IMR-90 (cell line): Measurements from ENCODE around the gene STYXL1. TPM values are rescaled to one million over a fixed set of nuclear protein-coding genes. Genes with fewer than 3 reads are reported as not detected.

Source experiments
- ATAC-seq: fragments of 200-7000 bp; cut with Tn5 transposase; 2 replicates; pipeline ENCODE4 v1.9.1; 2020; ENCODE audit warnings: low read depth, mild to moderate bottlenecking, moderate library complexity
- BruUV-seq: library from RNA; stranded (reverse); fragments of 400-500 nt; replicated peaks from 2 replicates; lab custom pipeline; 2021; lab: Mats Ljungman, UMichigan
- CTCF ChIA-PET: fragments of 300-600 bp; formaldehyde crosslinking; extraction: SDS; loops from one replicate; lab custom pipeline; 2021; ENCODE audit warnings: antibody characterized with exemption; lab: Yijun Ruan, JAX
- POLR2A ChIA-PET: fragments of 300-600 bp; sonication (Branson Sonifier 250); formaldehyde crosslinking; loops from one replicate; lab custom pipeline; 2022; ENCODE audit warnings: antibody characterized with exemption; ENCODE audit not compliant: unreplicated experiment; lab: Charles Lee
- DNase-seq: peaks from one replicate; pipeline ENCODE4 v3.0.0; 2013
- H2AFZ ChIP-seq: replicated peaks from 2 replicates; pipeline ENCODE3; 2013; ENCODE audit warnings: low read length, mild to moderate bottlenecking; ENCODE audit not compliant: poor library complexity
- H2AK5ac ChIP-seq: 2 replicates; pipeline ENCODE4 v1.6.1; 2013; ENCODE audit warnings: low read depth, low read length, inconsistent platforms
- H2AK9ac ChIP-seq: replicated peaks from 2 replicates; pipeline ENCODE3; 2013; ENCODE audit warnings: mild to moderate bottlenecking, low read depth, low read length, moderate library complexity; ENCODE audit not compliant: poor library complexity
- H2BK120ac ChIP-seq: 2 replicates; pipeline ENCODE4 v1.6.1; 2013; ENCODE audit warnings: low read depth, low read length, inconsistent platforms
- H2BK15ac ChIP-seq: 3 replicates; pipeline ENCODE4 v1.6.1; 2013; ENCODE audit warnings: low read depth, low read length, inconsistent platforms
- H2BK20ac ChIP-seq: 2 replicates; pipeline ENCODE4 v1.6.1; 2013; ENCODE audit warnings: low read depth, mild to moderate bottlenecking, inconsistent platforms, low read length, moderate library complexity
- H2BK5ac ChIP-seq: 2 replicates; pipeline ENCODE4 v1.6.1; 2013; ENCODE audit warnings: mild to moderate bottlenecking, low read depth, low read length, inconsistent platforms; ENCODE audit not compliant: poor library complexity, severe bottlenecking
- H3K14ac ChIP-seq: replicated peaks from 2 replicates; pipeline ENCODE4 v1.6.1; 2013; ENCODE audit warnings: low read depth, low read length, inconsistent platforms
- H3K18ac ChIP-seq: 2 replicates; pipeline ENCODE4 v1.6.1; 2013; ENCODE audit warnings: low read depth, low read length, control low read depth
- H3K23ac ChIP-seq: 2 replicates; pipeline ENCODE4 v1.6.1; 2013; ENCODE audit warnings: low read depth, low read length, inconsistent platforms
- H3K27ac ChIP-seq: 2 replicates; pipeline ENCODE4 v1.5.1; 2013; ENCODE audit warnings: mild to moderate bottlenecking, control low read depth, low read length; ENCODE audit not compliant: insufficient read depth
- H3K27me3 ChIP-seq: 2 replicates; pipeline ENCODE4 v1.6.1; 2013; ENCODE audit warnings: low read length; ENCODE audit not compliant: control insufficient read depth, insufficient read depth
- H3K36me3 ChIP-seq: 2 replicates; pipeline ENCODE4 v1.6.1; 2013; ENCODE audit warnings: low read length, mixed read lengths; ENCODE audit not compliant: control insufficient read depth, insufficient read depth
- H3K4ac ChIP-seq: 2 replicates; pipeline ENCODE4 v1.6.1; 2013; ENCODE audit warnings: low read depth, low read length, inconsistent platforms
- H3K4me1 ChIP-seq: 2 replicates; pipeline ENCODE4 v1.6.1; 2013; ENCODE audit warnings: low read length, mixed read lengths; ENCODE audit not compliant: control insufficient read depth, insufficient read depth
- H3K4me2 ChIP-seq: 2 replicates; pipeline ENCODE4 v1.6.1; 2013; ENCODE audit warnings: low read depth, mild to moderate bottlenecking, control low read depth, low read length, moderate library complexity
- H3K4me3 ChIP-seq: 2 replicates; pipeline ENCODE4 v1.5.1; 2013; ENCODE audit warnings: low read depth, mild to moderate bottlenecking, control low read depth, low read length, moderate library complexity; ENCODE audit not compliant: insufficient read depth
- H3K56ac ChIP-seq: 2 replicates; pipeline ENCODE4 v1.6.1; 2013; ENCODE audit warnings: low read length, inconsistent platforms; ENCODE audit not compliant: insufficient read depth; ENCODE audit errors: extremely low read depth
- H3K79me1 ChIP-seq, 2 experiments: 2 replicates each; pipeline ENCODE4 v1.6.1; 2013; ENCODE audit warnings: low read length in 2 of 2, inconsistent platforms in 1 of 2, low read depth in 1 of 2
- H3K9ac ChIP-seq: 2 replicates; pipeline ENCODE4 v1.6.1; 2013; ENCODE audit warnings: low read depth, low read length, control low read depth
- H3K9me1 ChIP-seq: 2 replicates; pipeline ENCODE4 v1.6.1; 2013; ENCODE audit warnings: low read length, inconsistent platforms; ENCODE audit not compliant: insufficient read depth
- H3K9me3 ChIP-seq: 2 replicates; pipeline ENCODE4 v1.6.1; 2013; ENCODE audit warnings: low read length; ENCODE audit not compliant: control insufficient read depth, insufficient read depth
- H4K20me1 ChIP-seq: 2 replicates; pipeline ENCODE4 v1.6.1; 2013; ENCODE audit warnings: low read length, inconsistent platforms; ENCODE audit not compliant: insufficient read depth
- H4K5ac ChIP-seq: 2 replicates; pipeline ENCODE4 v1.6.1; 2013; ENCODE audit warnings: mild to moderate bottlenecking, low read depth, low read length, control low read depth
- H4K8ac ChIP-seq, 2 experiments: 2 replicates each; pipeline ENCODE4 v1.6.1; 2013; ENCODE audit warnings: low read depth in 2 of 2, low read length in 2 of 2, control low read depth in 1 of 2, inconsistent platforms in 1 of 2
- H4K91ac ChIP-seq: 2 replicates; pipeline ENCODE4 v1.6.1; 2013; ENCODE audit warnings: low read depth, low read length, inconsistent platforms; ENCODE audit not compliant: insufficient read depth
- BHLHE40 ChIP-seq: fragments of 150-350 bp; IDR thresholded peaks from 2 replicates; pipeline ENCODE4 v1.6.1; 2016; ENCODE audit warnings: mild to moderate bottlenecking, low read depth, low read length
- CHD1 ChIP-seq: IDR thresholded peaks from 2 replicates; pipeline ENCODE4 v1.6.1; 2012; ENCODE audit warnings: low read depth, low read length, improper control_type of control experiment
- MAFK ChIP-seq: IDR thresholded peaks from 2 replicates; pipeline ENCODE4 v1.6.1; 2012; ENCODE audit warnings: low read depth, low read length, improper control_type of control experiment
- MXI1 ChIP-seq: IDR thresholded peaks from 2 replicates; pipeline ENCODE4 v1.6.1; 2012; ENCODE audit warnings: low read depth, mild to moderate bottlenecking, low read length, moderate library complexity, borderline replicate concordance
- NFE2L2 ChIP-seq: fragments of 150-350 bp; IDR thresholded peaks from 2 replicates; pipeline ENCODE4 v1.6.1; 2016; ENCODE audit warnings: low read depth, mild to moderate bottlenecking, low read length
- RCOR1 ChIP-seq: IDR thresholded peaks from 2 replicates; pipeline ENCODE4 v1.6.1; 2012; ENCODE audit warnings: mild to moderate bottlenecking, low read length, improper control_type of control experiment; ENCODE audit not compliant: insufficient replicate concordance
- RFX5 ChIP-seq: IDR thresholded peaks from 2 replicates; pipeline ENCODE4 v1.8.0; 2012; ENCODE audit warnings: low read depth, mild to moderate bottlenecking, low read length, moderate library complexity
- SMC3 ChIP-seq: fragments of 150-350 bp; IDR thresholded peaks from 2 replicates; pipeline ENCODE4 v1.6.1; 2016; ENCODE audit warnings: low read depth, mild to moderate bottlenecking, antibody characterized with exemption, low read length, moderate library complexity
- WGBS, 2 experiments: methylation state at CpG; one replicate each; pipeline versions ENCODE4 v1.1.5 to v1.1.7; 2013; ENCODE audit warnings: missing lambda C conversion rate in 2 of 2; ENCODE audit not compliant: insufficient read length in 1 of 2; ENCODE audit errors: extremely low coverage in 2 of 2; 5-methylcytosine and 5-hydroxymethylcytosine counted together
- dilution Hi-C: fragments of 300-500 bp; cut with HindIII; formaldehyde crosslinking; loops from one replicate; pipeline ENCODE4 v1.14.3; 2018; ENCODE audit warnings: low sequenced_read_pairs; ENCODE audit not compliant: unreplicated experiment
- in situ Hi-C: fragments of 300-500 bp; cut with MboI; formaldehyde crosslinking; loops from 3 replicates; pipeline ENCODE4 v1.14.3; 2019; ENCODE audit warnings: low sequenced_read_pairs, inconsistent platforms, mixed read lengths
- intact Hi-C: fragments of 100-400 bp; cut with micrococcal nuclease; formaldehyde crosslinking; loops from 2 replicates; pipeline ENCODE4 v1.10.0; 2022
- polyA plus RNA-seq, 3 experiments: library from polyadenylated mRNA; depleted of rRNA; stranded (reverse); fragments of >200 nt; gene quantifications; 2 replicates each; pipeline ENCODE4 v1.2.3, GENCODE V29; 2012; ENCODE audit warnings: low replicate concordance in 1 of 3
- total RNA-seq: library from RNA; depleted of rRNA; stranded (reverse); fragments of >200 nt; gene quantifications from 2 replicates; pipeline ENCODE4 v1.2.3, GENCODE V29; 2012
- TF ChIP-seq, protein P1 (sequence below): fragments of 150-350 bp; IDR thresholded peaks from 2 replicates; pipeline ENCODE4 v1.6.1; 2016; ENCODE audit warnings: low read depth, mild to moderate bottlenecking, low read length, moderate library complexity, borderline replicate concordance
- TF ChIP-seq, protein P2 (sequence below): fragments of 150-350 bp; IDR thresholded peaks from 2 replicates; pipeline ENCODE4 v1.6.1; 2017; ENCODE audit warnings: mild to moderate bottlenecking, antibody characterized with exemption, low read length, low read depth

Gene STYXL1
- total and polyA plus RNA-seq, 2 of the 4 experiments (the other 2 are of a cell fraction) = 66.1 to 73.8 TPM

DNA sequence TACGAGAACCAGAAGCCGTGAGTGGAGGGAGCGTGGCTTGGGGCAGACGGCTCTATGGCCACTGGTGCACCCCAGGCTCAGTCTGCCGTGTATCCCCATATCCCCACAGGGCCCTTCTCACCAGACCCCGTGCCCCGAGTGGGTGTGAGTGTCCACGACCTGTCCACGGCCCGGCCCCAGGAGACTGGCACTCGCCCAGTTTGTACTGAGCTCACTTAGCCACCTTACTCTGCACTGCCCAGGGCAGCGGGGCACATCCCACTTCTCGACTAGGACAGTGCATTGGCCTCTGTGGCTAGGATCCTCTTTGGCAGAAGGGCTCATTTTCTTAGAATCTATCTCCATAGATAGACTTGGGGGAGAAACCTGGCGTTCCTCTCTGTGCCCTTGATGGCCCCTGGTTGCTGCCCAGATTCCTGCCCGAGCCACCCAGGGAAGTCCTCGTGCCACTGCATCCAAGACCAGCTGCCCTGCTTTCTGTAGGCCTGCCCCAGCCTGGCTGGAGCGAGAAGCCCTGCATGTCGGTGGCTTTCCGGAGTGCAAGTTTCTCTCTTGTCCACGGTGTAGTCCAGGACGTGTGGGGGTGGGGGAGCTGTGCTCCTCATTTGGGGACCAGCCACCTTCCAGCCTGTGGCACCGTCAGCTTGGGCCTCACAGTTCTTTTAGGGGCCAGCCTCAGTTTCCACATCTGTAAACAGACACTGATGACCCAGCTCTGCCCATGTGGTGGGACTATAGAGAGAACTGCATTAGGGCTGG, 65.3 kb downstream of the STYXL1 start:
- dilution Hi-C loops = no loop called here
- TF ChIP-seq RCOR1 = no peak
- no peak for TF ChIP-seq BHLHE40
- TF ChIP-seq, protein P1, sequence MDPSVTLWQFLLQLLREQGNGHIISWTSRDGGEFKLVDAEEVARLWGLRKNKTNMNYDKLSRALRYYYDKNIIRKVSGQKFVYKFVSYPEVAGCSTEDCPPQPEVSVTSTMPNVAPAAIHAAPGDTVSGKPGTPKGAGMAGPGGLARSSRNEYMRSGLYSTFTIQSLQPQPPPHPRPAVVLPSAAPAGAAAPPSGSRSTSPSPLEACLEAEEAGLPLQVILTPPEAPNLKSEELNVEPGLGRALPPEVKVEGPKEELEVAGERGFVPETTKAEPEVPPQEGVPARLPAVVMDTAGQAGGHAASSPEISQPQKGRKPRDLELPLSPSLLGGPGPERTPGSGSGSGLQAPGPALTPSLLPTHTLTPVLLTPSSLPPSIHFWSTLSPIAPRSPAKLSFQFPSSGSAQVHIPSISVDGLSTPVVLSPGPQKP = no peak
- no peak for TF ChIP-seq NFE2L2
- no peak for TF ChIP-seq MXI1
- no peak for TF ChIP-seq RFX5
- TF ChIP-seq, protein P2, sequence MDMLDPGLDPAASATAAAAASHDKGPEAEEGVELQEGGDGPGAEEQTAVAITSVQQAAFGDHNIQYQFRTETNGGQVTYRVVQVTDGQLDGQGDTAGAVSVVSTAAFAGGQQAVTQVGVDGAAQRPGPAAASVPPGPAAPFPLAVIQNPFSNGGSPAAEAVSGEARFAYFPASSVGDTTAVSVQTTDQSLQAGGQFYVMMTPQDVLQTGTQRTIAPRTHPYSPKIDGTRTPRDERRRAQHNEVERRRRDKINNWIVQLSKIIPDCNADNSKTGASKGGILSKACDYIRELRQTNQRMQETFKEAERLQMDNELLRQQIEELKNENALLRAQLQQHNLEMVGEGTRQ = no peak
- no peak for TF ChIP-seq CHD1
- no peak for TF ChIP-seq MAFK
- no peak for TF ChIP-seq SMC3
- H3K4me2 ChIP-seq = no peak overlapping the region
- POLR2A ChIA-PET = no interaction called here
- no peak overlapping the region for H3K23ac ChIP-seq
- no peak overlapping the region for H3K18ac ChIP-seq
- H3K9me1 ChIP-seq = no peaks in the 10 kb centered on the region
- no peak overlapping the region for H4K5ac ChIP-seq
- CTCF ChIA-PET = no interaction called here
- no peak overlapping the region for H4K8ac ChIP-seq
- ATAC-seq = no peak
- no peak overlapping the region for H2BK5ac ChIP-seq
- H3K14ac ChIP-seq = no peak overlapping the region
- no peak overlapping the region for H2BK120ac ChIP-seq
- 90% methylated on average over 10 of the region's 22 CpGs; no CpG with 5 or more reads in 1 of the 2 experiments for WGBS, 2 experiments
- no peak overlapping the region for H3K9ac ChIP-seq
- DNase-seq = no peak
- H4K91ac ChIP-seq = no peak overlapping the region
- no peak overlapping the region for H3K27ac ChIP-seq
- BruUV-seq = no TSS peak
- no peaks in the 10 kb centered on the region for H3K9me3 ChIP-seq
- H3K36me3 ChIP-seq = peaks cover 70% of the 10 kb centered on the region
- H3K4me3 ChIP-seq = no peak overlapping the region
- no peaks in the 10 kb centered on the region for H3K27me3 ChIP-seq
- no peak overlapping the region for H3K56ac ChIP-seq
- no peak overlapping the region for H2BK15ac ChIP-seq
- intact Hi-C loops = no loop called here
- in situ Hi-C loops = no loop called here
- no peak overlapping the region for H2AFZ ChIP-seq
- H2AK5ac ChIP-seq = no peak overlapping the region
- no peak overlapping the region for H2AK9ac ChIP-seq
- H3K4me1 ChIP-seq = no peaks in the 10 kb centered on the region
- no peaks in the 10 kb centered on the region for H3K79me1 ChIP-seq
- no peak overlapping the region for H3K4ac ChIP-seq
- H4K20me1 ChIP-seq = no peaks in the 10 kb centered on the region; the same call in 1 of the 2 replicates
- H2BK20ac ChIP-seq = no peak overlapping the region
